Cardiac fibroblast (primary cell): Measurements from ENCODE around the gene KLHL12.

ENCODE experiments used
- DNase-seq, 2 donors: peaks; one replicate each; pipeline versions ENCODE4 v3.0.0 to v3.0.0-alpha.2; 2010; ENCODE audit warnings: low read depth in 2 of 2
- H3K4me3 ChIP-seq, 2 donors: replicated peaks in 1 of 2; 1 replicate in 1 of 2; 2 replicates in 1 of 2; pipeline ENCODE4 v1.5.1; 2011; ENCODE audit warnings: low read depth in 2 of 2, low read length in 2 of 2, mild to moderate bottlenecking in 2 of 2, moderate library complexity in 1 of 2
- CTCF ChIP-seq: IDR thresholded peaks from one replicate; pipeline ENCODE4 v1.5.1; 2011; ENCODE audit warnings: low read depth, mild to moderate bottlenecking, low read length, inconsistent platforms

Gene KLHL12

GRCh38 chr1:202926581-202927491, at the start of gene KLHL12:
TSS of gene KLHL12 (minus strand) at chr1:202927234. CDS start at chr1:202925162, 2,072 bp downstream.
- peak; percentile 62 for TF ChIP-seq CTCF
- H3K4me3 ChIP-seq: peak within 1 kb of the TSS; percentile 82 to 97
- peak; percentile 97 to 98 for DNase-seq

- TF ChIP-seq CTCF: no peak
- H3K4me3 ChIP-seq: no peak overlapping the region
- DNase-seq: no peak
Measured at GRCh38 chr1:202976633-202977032, 49.6 kb upstream of the KLHL12 start.

GRCh38 chr1:202974856-202975255, 47.8 kb upstream of the KLHL12 start:
- H3K4me3 ChIP-seq: no peak overlapping the region
- DNase-seq: no peak
- no peak for TF ChIP-seq CTCF

GRCh38 chr1:202972046-202972445, 45.0 kb upstream of the KLHL12 start:
- no peak for DNase-seq
- H3K4me3 ChIP-seq: no peak overlapping the region
- no peak for TF ChIP-seq CTCF

GRCh38 chr1:202968895-202969295, 41.9 kb upstream of the KLHL12 start:
- H3K4me3 ChIP-seq: no peak overlapping the region
- TF ChIP-seq CTCF: peak; percentile 82
- DNase-seq: peak; percentile 73 to 76

GRCh38 chr1:202968351-202968750, 41.3 kb upstream of the KLHL12 start:
- no peak overlapping the region for H3K4me3 ChIP-seq
- no peak for TF ChIP-seq CTCF
- no peak for DNase-seq
